OCI-LY1 (cell line): ENCODE measurements around the gene ZFX.

ENCODE experiments used
- EZH2 ChIP-seq: fragments of 200-600 bp; sonication (generic), shearing (Covaris generic); IDR thresholded peaks from 2 replicates; pipeline ENCODE4 v1.8.0; 2017; ENCODE audit warnings: borderline replicate concordance, mixed run types, mild to moderate bottlenecking, antibody characterized with exemption, low read length, moderate library complexity, mixed read lengths
- TF ChIP-seq, protein P1 (sequence below): fragments of 200-600 bp; sonication (generic), shearing (Covaris generic); IDR thresholded peaks from 2 replicates; pipeline ENCODE4 v1.5.1; 2017; ENCODE audit warnings: mild to moderate bottlenecking, antibody characterized with exemption, low read length, moderate library complexity, mixed read lengths

DNA sequence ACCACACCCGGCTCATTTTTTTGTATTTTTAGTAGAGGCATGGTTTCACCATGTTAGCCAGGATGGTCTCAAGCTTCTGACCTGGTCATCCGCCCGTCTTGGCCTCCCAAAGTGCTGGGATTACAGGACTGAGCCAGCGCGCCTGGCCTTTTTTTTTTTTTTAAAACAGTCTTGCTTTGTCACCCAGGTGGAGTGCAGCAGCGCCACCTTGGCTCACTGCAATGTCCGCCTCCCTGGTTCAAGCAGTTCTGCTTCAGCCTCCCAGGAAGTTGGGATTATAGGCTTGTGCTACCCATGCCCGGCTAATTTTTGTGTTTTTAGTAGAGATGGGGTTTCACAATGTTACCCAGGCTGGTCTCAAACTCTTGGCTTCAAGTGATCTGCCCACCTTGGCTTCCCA, 28.9 kb downstream of the ZFX start:
- TF ChIP-seq, protein P1, sequence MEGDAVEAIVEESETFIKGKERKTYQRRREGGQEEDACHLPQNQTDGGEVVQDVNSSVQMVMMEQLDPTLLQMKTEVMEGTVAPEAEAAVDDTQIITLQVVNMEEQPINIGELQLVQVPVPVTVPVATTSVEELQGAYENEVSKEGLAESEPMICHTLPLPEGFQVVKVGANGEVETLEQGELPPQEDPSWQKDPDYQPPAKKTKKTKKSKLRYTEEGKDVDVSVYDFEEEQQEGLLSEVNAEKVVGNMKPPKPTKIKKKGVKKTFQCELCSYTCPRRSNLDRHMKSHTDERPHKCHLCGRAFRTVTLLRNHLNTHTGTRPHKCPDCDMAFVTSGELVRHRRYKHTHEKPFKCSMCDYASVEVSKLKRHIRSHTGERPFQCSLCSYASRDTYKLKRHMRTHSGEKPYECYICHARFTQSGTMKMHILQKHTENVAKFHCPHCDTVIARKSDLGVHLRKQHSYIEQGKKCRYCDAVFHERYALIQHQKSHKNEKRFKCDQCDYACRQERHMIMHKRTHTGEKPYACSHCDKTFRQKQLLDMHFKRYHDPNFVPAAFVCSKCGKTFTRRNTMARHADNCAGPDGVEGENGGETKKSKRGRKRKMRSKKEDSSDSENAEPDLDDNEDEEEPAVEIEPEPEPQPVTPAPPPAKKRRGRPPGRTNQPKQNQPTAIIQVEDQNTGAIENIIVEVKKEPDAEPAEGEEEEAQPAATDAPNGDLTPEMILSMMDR: no peak
- TF ChIP-seq EZH2: no peak
